Ovary (tissue), 3 donors: ENCODE measurements around the gene MACROH2A2.

ENCODE experiments used
- EP300 ChIP-seq: sonication (generic); formaldehyde crosslinking; IDR thresholded peaks from one replicate; pipeline ENCODE4 v1.6.1; 2017; ENCODE audit warnings: antibody characterized with exemption
- POLR2A ChIP-seq: fragments of 450-650 bp; IDR thresholded peaks from one replicate; pipeline ENCODE4 v1.6.1; 2017; ENCODE audit warnings: antibody characterized with exemption, mild to moderate bottlenecking, moderate library complexity
- TF ChIP-seq, protein P1 (sequence below), 3 donors: fragments of 450-650 bp in 2 of 3; fragments of 200-600 bp in 1 of 3; IDR thresholded peaks; one replicate each; pipeline versions ENCODE4 v1.5.1 to v1.8.0; 2016 to 2022; ENCODE audit warnings: antibody characterized with exemption in 3 of 3, mild to moderate bottlenecking in 1 of 3
- donor health status: DM: no; HTN: no; CAD: no.

DNA sequence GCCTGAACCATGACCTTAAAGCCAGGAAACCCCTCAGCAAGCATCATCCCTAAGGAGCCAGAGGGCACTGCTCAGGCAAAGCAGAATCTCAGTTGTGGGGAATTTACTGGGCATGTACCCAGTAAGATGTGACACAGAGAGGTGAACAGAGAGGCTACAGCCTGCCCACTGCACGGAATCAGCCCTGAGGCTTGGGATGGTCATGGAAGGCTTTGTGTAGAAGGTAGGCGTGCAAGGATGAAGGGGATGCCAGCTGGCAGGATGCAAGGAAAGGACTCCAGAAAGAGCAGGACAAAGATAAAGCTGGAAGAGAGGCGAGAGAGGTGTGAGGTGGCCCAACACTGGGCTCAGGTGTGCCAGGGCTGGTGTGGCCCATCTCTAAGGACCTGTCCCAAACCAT is 82.4 kb downstream of the MACROH2A2 start:
- TF ChIP-seq POLR2A (no peak), EP300 (no peak)
- TF ChIP-seq, protein P1, sequence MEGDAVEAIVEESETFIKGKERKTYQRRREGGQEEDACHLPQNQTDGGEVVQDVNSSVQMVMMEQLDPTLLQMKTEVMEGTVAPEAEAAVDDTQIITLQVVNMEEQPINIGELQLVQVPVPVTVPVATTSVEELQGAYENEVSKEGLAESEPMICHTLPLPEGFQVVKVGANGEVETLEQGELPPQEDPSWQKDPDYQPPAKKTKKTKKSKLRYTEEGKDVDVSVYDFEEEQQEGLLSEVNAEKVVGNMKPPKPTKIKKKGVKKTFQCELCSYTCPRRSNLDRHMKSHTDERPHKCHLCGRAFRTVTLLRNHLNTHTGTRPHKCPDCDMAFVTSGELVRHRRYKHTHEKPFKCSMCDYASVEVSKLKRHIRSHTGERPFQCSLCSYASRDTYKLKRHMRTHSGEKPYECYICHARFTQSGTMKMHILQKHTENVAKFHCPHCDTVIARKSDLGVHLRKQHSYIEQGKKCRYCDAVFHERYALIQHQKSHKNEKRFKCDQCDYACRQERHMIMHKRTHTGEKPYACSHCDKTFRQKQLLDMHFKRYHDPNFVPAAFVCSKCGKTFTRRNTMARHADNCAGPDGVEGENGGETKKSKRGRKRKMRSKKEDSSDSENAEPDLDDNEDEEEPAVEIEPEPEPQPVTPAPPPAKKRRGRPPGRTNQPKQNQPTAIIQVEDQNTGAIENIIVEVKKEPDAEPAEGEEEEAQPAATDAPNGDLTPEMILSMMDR (IDR thresholded peaks at IDR 0.05) = no peak
